Measurements from ENCODE around the gene TOP1. TPM values are rescaled to one million over a fixed set of nuclear protein-coding genes. Genes with fewer than 3 reads are reported as not detected.

Gene TOP1
- polyA plus RNA-seq, 3 donors = 6.9 to 11.5 (median 11.5) TPM

DNA sequence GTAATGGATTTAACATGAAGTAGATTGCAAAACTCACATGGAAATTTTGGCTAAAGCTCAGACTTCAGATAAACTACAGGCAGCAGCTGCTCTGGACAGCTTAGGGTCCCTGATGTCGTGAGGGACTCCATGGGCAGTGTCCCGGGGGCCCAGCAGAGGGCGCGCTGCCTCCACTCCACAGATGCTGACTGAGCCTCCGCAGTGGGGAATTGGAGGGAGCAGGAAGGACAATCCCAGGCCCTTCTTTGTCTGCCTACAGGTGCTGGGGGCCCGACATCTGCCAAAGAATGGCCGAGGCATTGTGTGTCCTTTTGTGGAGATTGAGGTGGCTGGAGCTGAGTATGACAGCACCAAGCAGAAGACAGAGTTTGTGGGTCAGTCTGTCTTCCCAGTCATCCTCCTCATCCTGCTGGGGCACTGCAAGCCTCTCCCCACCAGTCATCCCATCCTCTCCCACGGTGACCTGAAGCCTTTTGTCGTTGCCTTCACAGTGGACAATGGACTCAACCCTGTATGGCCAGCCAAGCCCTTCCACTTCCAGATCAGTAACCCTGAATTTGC, 144.6 kb downstream of the TOP1 start:
- no peak overlapping the region for H3K4me3 Mint-ChIP-seq
- Histone ChIP-seq H4K20me1 (ENCODE audit: insufficient read depth, low read length) (no peaks in the 10 kb centered on the region), H3K9me3 (replicated peaks in 1 of 2; ENCODE audit: control insufficient read depth in 1 of 2, insufficient read depth in 1 of 2, low read length in 2 of 2) (no peaks in the 10 kb centered on the region), H3K36me3 (replicated peaks in 1 of 2; ENCODE audit: control insufficient read depth in 1 of 2, insufficient read depth in 2 of 2, low read length in 2 of 2) (no peaks in the 10 kb centered on the region), H3K9ac (ENCODE audit: insufficient read depth, low read length, poor library complexity, severe bottlenecking) (no peak overlapping the region), H3K4me2 (replicated peaks; ENCODE audit: extremely low read depth, low read length, poor library complexity, severe bottlenecking) (no peak overlapping the region), H3K27me3 (ENCODE audit: control insufficient read depth in 2 of 2, insufficient read depth in 2 of 2, low read length in 2 of 2) (peaks cover 0 to 4% of the 10 kb centered on the region in 2 donors), H3K79me2 (ENCODE audit: insufficient read depth, low read length) (no peaks in the 10 kb centered on the region), H3K27ac (ENCODE audit: low read depth in 1 of 2, low read length in 2 of 2) (no peak overlapping the region), H3K4me1 (ENCODE audit: control insufficient read depth in 1 of 2, insufficient read depth in 2 of 2, low read length in 2 of 2) (no peaks in the 10 kb centered on the region), H2AFZ (ENCODE audit: insufficient read depth, low read depth, low read length, poor library complexity, severe bottlenecking) (no peak overlapping the region), H3K4me3 (replicated peaks in 1 of 3; ENCODE audit: low read depth in 2 of 3, low read length in 3 of 3) (no peak overlapping the region)
- H3K27ac Mint-ChIP-seq = no peak overlapping the region
- intact Hi-C loops (cut with micrococcal nuclease) = loop anchor here (1.0 to 10.0 kb wide), 2 partner anchors 52 to 167 kb away; partner anchors contain the start of gene LPIN3 (in 2 of the 2)
- DNase-seq = peak; percentile 40 to 58 (median 52)
- peaks cover 0 to 1% (median 0%) of the 10 kb centered on the region in 7 donors for H3K9me3 Mint-ChIP-seq
- TF ChIP-seq, protein P1, sequence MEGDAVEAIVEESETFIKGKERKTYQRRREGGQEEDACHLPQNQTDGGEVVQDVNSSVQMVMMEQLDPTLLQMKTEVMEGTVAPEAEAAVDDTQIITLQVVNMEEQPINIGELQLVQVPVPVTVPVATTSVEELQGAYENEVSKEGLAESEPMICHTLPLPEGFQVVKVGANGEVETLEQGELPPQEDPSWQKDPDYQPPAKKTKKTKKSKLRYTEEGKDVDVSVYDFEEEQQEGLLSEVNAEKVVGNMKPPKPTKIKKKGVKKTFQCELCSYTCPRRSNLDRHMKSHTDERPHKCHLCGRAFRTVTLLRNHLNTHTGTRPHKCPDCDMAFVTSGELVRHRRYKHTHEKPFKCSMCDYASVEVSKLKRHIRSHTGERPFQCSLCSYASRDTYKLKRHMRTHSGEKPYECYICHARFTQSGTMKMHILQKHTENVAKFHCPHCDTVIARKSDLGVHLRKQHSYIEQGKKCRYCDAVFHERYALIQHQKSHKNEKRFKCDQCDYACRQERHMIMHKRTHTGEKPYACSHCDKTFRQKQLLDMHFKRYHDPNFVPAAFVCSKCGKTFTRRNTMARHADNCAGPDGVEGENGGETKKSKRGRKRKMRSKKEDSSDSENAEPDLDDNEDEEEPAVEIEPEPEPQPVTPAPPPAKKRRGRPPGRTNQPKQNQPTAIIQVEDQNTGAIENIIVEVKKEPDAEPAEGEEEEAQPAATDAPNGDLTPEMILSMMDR (IDR thresholded peaks at IDR 0.05) = peak; percentile 95
- H3K27me3 Mint-ChIP-seq (ENCODE audit: low read depth in 3 of 3) = peaks cover 22 to 47% (median 23%) of the 10 kb centered on the region in 3 donors
- 9% methylated on average over 5 of the region's 9 CpGs for WGBS (ENCODE audit: insufficient coverage)
- H3K36me3 Mint-ChIP-seq = peaks cover 3 to 14% of the 10 kb centered on the region in 2 donors
- H3K4me1 Mint-ChIP-seq = no peaks in the 10 kb centered on the region

DNA sequence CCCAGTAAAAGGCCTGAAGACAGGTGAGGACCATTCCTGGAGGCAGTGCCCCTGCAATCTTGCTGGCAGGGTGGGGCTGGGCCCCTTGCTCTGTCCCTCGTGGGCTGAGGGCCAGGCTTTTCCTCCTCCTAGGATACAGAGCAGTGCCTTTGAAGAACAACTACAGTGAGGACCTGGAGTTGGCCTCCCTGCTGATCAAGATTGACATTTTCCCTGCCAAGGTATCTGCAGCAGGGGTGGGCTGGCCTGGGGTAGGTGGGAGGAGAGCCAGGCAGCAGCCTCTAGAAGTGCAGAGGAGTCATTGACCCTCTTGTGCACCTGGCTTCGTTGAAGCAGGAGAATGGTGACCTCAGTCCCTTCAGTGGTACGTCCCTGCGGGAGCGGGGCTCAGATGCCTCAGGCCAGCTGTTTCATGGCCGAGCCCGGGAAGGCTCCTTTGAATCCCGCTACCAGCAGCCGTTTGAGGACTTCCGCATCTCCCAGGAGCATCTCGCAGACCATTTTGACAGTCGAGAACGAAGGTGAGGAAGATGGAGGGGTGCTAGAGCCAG, 145.2 kb downstream of the TOP1 start:
- Histone ChIP-seq H3K4me1 (ENCODE audit: control insufficient read depth in 1 of 2, insufficient read depth in 2 of 2, low read length in 2 of 2) (no peaks in the 10 kb centered on the region), H3K36me3 (replicated peaks in 1 of 2; ENCODE audit: control insufficient read depth in 1 of 2, insufficient read depth in 2 of 2, low read length in 2 of 2) (no peaks in the 10 kb centered on the region), H3K9me3 (replicated peaks in 1 of 2; ENCODE audit: control insufficient read depth in 1 of 2, insufficient read depth in 1 of 2, low read length in 2 of 2) (no peaks in the 10 kb centered on the region), H3K9ac (ENCODE audit: insufficient read depth, low read length, poor library complexity, severe bottlenecking) (no peak overlapping the region), H3K4me3 (replicated peaks in 1 of 3; ENCODE audit: low read depth in 2 of 3, low read length in 3 of 3) (no peak overlapping the region), H2AFZ (ENCODE audit: insufficient read depth, low read depth, low read length, poor library complexity, severe bottlenecking) (no peak overlapping the region), H3K27me3 (ENCODE audit: control insufficient read depth in 2 of 2, insufficient read depth in 2 of 2, low read length in 2 of 2) (peaks cover 0 to 4% of the 10 kb centered on the region in 2 donors), H4K20me1 (ENCODE audit: insufficient read depth, low read length) (no peaks in the 10 kb centered on the region), H3K4me2 (replicated peaks; ENCODE audit: extremely low read depth, low read length, poor library complexity, severe bottlenecking) (no peak overlapping the region), H3K27ac (ENCODE audit: low read depth in 1 of 2, low read length in 2 of 2) (no peak overlapping the region), H3K79me2 (ENCODE audit: insufficient read depth, low read length) (no peaks in the 10 kb centered on the region)
- Mint-ChIP-seq H3K27ac (no peak overlapping the region), H3K4me3 (no peak overlapping the region), H3K9me3 (peaks cover 0 to 1% (median 0%) of the 10 kb centered on the region in 7 donors), H3K27me3 (ENCODE audit: low read depth in 3 of 3) (peaks cover 17 to 41% (median 18%) of the 10 kb centered on the region in 3 donors), H3K36me3 (peaks cover 3 to 19% of the 10 kb centered on the region in 2 donors), H3K4me1 (no peaks in the 10 kb centered on the region)
- intact Hi-C loops (cut with micrococcal nuclease) = loop anchor here (1.0 to 10.0 kb wide), 2 partner anchors 51 to 166 kb away; partner anchors contain the start of gene LPIN3 (in 2 of the 2)
- DNase-seq = no peak
- WGBS (ENCODE audit: insufficient coverage) = 97% methylated on average over 13 of the region's 13 CpGs
- TF ChIP-seq, protein P1 (IDR thresholded peaks at IDR 0.05) = no peak

Small RNA genes within 50 kb of the gene (small RNA-seq; reads per million reads assigned to genes)
- gene MIR6871 (ENCODE audit: insufficient read length, low read depth) (not detected), gene RNU2-52P (ENCODE audit: insufficient read length, low read depth) (1.4 reads per million)

Other genes with a start within 250 kb of the TOP1 start
- gene PLCG1, start 108.7 kb downstream of the TOP1 start, polyA plus RNA-seq = 1 to 10 TPM in 2 of 3 donors, under 1 TPM in 1; 0.33 to 3.8 (median 1.0) TPM

Data from CD14-positive monocyte (primary cell).